CD14-positive monocyte (primary cell): ENCODE measurements around the gene C16orf82. TPM values are rescaled to one million over a fixed set of nuclear protein-coding genes. Genes with fewer than 3 reads are reported as not detected.

Experiments used
- DNase-seq, 3 donors: peaks; one replicate each; pipeline ENCODE4 v3.0.0-alpha.2; 2011 to 2022
- H2AFZ ChIP-seq: 2 replicates; pipeline ENCODE4 v1.6.0; 2012; ENCODE audit warnings: mild to moderate bottlenecking, low read depth, low read length, inconsistent platforms; ENCODE audit not compliant: insufficient read depth, poor library complexity, severe bottlenecking
- H3K27ac ChIP-seq, 2 donors: 1 replicate in 1 of 2; 2 replicates in 1 of 2; pipeline ENCODE4 v1.5.1; 2012 to 2013; ENCODE audit warnings: low read length in 2 of 2, control low read depth in 1 of 2, inconsistent platforms in 1 of 2, low read depth in 1 of 2, mild to moderate bottlenecking in 1 of 2
- H3K27me3 ChIP-seq, 2 donors: one replicate each; pipeline versions ENCODE4 v1.6.0 to v1.6.1; 2011 to 2013; ENCODE audit warnings: low read length in 2 of 2; ENCODE audit not compliant: control insufficient read depth in 2 of 2, insufficient read depth in 2 of 2
- H3K36me3 ChIP-seq, 2 donors: replicated peaks in 1 of 2; 1 replicate in 1 of 2; 2 replicates in 1 of 2; pipeline versions ENCODE4 v1.5.1 to v1.6.1; 2012 to 2013; ENCODE audit warnings: low read length in 2 of 2, control low read depth in 1 of 2, inconsistent platforms in 1 of 2, mild to moderate bottlenecking in 1 of 2; ENCODE audit not compliant: insufficient read depth in 2 of 2, control insufficient read depth in 1 of 2
- H3K4me1 ChIP-seq, 2 donors: 1 replicate in 1 of 2; 2 replicates in 1 of 2; pipeline versions ENCODE4 v1.5.1 to v1.6.1; 2012 to 2013; ENCODE audit warnings: low read length in 2 of 2, control low read depth in 1 of 2, inconsistent platforms in 1 of 2, mild to moderate bottlenecking in 1 of 2, moderate library complexity in 1 of 2; ENCODE audit not compliant: insufficient read depth in 2 of 2, control insufficient read depth in 1 of 2
- H3K4me2 ChIP-seq: replicated peaks from 2 replicates; pipeline ENCODE3; 2012; ENCODE audit warnings: low read length, moderate library complexity, mild to moderate bottlenecking; ENCODE audit not compliant: poor library complexity, severe bottlenecking; ENCODE audit errors: extremely low read depth
- H3K4me3 ChIP-seq, 3 experiments: fragments of 200-600 bp in 1 of 3; sonication (generic) in 1 of 3; replicated peaks in 1 of 3; 1 replicate in 2 of 3; 2 replicates in 1 of 3; pipeline ENCODE4 v1.5.1; 2011 to 2013; ENCODE audit warnings: low read length in 3 of 3, mild to moderate bottlenecking in 3 of 3, control low read depth in 2 of 3, low read depth in 2 of 3, inconsistent platforms in 1 of 3, moderate library complexity in 1 of 3
- H3K79me2 ChIP-seq: 2 replicates; pipeline ENCODE4 v1.6.0; 2012; ENCODE audit warnings: mild to moderate bottlenecking, control low read depth, inconsistent platforms, low read length, moderate library complexity; ENCODE audit not compliant: insufficient read depth
- H3K9ac ChIP-seq: 2 replicates; pipeline ENCODE4 v1.6.0; 2017; ENCODE audit warnings: low read length, mild to moderate bottlenecking; ENCODE audit not compliant: insufficient read depth, poor library complexity, severe bottlenecking
- H3K9me3 ChIP-seq, 2 donors: replicated peaks in 1 of 2; 1 replicate in 1 of 2; 2 replicates in 1 of 2; pipeline versions ENCODE4 v1.5.1 to v1.6.1; 2012 to 2013; ENCODE audit warnings: low read length in 2 of 2, control low read depth in 1 of 2; ENCODE audit not compliant: control insufficient read depth in 1 of 2, insufficient read depth in 1 of 2
- H4K20me1 ChIP-seq: 2 replicates; pipeline ENCODE4 v1.6.0; 2012; ENCODE audit warnings: mild to moderate bottlenecking, low read length, control low read depth, moderate library complexity; ENCODE audit not compliant: insufficient read depth
- H3K27ac Mint-ChIP-seq, 7 donors: one replicate each; pipeline ENCODE4 v1.8.0; 2020; ENCODE audit warnings: mild to moderate bottlenecking in 7 of 7, mixed read lengths in 7 of 7, moderate library complexity in 6 of 7, inconsistent platforms in 2 of 7
- H3K27me3 Mint-ChIP-seq, 3 donors: one replicate each; pipeline ENCODE4 v1.8.0; 2021 to 2022; ENCODE audit warnings: low read depth in 3 of 3, mild to moderate bottlenecking in 3 of 3, mixed read lengths in 3 of 3, moderate library complexity in 3 of 3, inconsistent platforms in 1 of 3
- H3K36me3 Mint-ChIP-seq, 2 donors: one replicate each; pipeline ENCODE4 v1.8.0; 2020; ENCODE audit warnings: mixed read lengths in 2 of 2, inconsistent platforms in 1 of 2, mild to moderate bottlenecking in 1 of 2
- H3K4me1 Mint-ChIP-seq: one replicate; pipeline ENCODE4 v1.8.0; 2020; ENCODE audit warnings: mild to moderate bottlenecking, mixed read lengths
- H3K4me3 Mint-ChIP-seq, 2 donors: one replicate each; pipeline ENCODE4 v1.8.0; 2020; ENCODE audit warnings: mild to moderate bottlenecking in 2 of 2, mixed read lengths in 2 of 2, moderate library complexity in 1 of 2
- H3K9me3 Mint-ChIP-seq, 7 donors: one replicate each; pipeline ENCODE4 v1.8.0; 2020 to 2022; ENCODE audit warnings: mixed read lengths in 7 of 7, mild to moderate bottlenecking in 6 of 7, moderate library complexity in 6 of 7, inconsistent platforms in 2 of 7
- CTCF ChIP-seq: fragments of 200-600 bp; IDR thresholded peaks from one replicate; pipeline ENCODE4 v1.8.0; 2022; ENCODE audit warnings: antibody characterized with exemption, mild to moderate bottlenecking
- WGBS: methylation state at CpG from one replicate; pipeline ENCODE4 v1.1.5; 2013; ENCODE audit warnings: missing lambda C conversion rate; ENCODE audit not compliant: insufficient coverage; 5-methylcytosine and 5-hydroxymethylcytosine counted together
- intact Hi-C, 2 donors: fragments of 100-400 bp; cut with micrococcal nuclease; formaldehyde crosslinking; loops; one replicate each; pipeline versions ENCODE4 v1.15.0 to v1.15.1; 2023
- polyA plus RNA-seq, 3 donors: library from polyadenylated mRNA; depleted of rRNA in 1 of 3; unstranded in 2 of 3; stranded (reverse) in 1 of 3; fragments of 300-500 nt in 2 of 3; fragments of >200 nt in 1 of 3; fragmentation: Illumina TruSeq in 2 of 3; gene quantifications; 1 replicate in 2 of 3; 2 replicates in 1 of 3; pipeline ENCODE4 v1.2.3, GENCODE V29; 2012 to 2021

The C16orf82 gene
- polyA plus RNA-seq, 3 donors = not detected

GRCh38 chr16:27052007-27052406 lies 14.7 kb upstream of the C16orf82 start:
- H3K36me3 ChIP-seq = no peaks in the 10 kb centered on the region
- no peaks in the 10 kb centered on the region for H3K79me2 ChIP-seq
- Mint-ChIP-seq H3K9me3 (peaks cover 0 to 3% (median 0%) of the 10 kb centered on the region in 7 donors), H3K4me3 (no peak overlapping the region), H3K4me1 (no peaks in the 10 kb centered on the region), H3K27me3 (peaks cover 0 to 2% (median 0%) of the 10 kb centered on the region in 3 donors), H3K36me3 (no peaks in the 10 kb centered on the region), H3K27ac (no peak overlapping the region)
- H3K4me1 ChIP-seq = no peaks in the 10 kb centered on the region
- H3K4me3 ChIP-seq = no peak overlapping the region
- H3K4me2 ChIP-seq = no peak overlapping the region
- H4K20me1 ChIP-seq = no peaks in the 10 kb centered on the region
- 97% methylated on average over 3 of the region's 16 CpGs for WGBS
- H3K9ac ChIP-seq = no peak overlapping the region
- DNase-seq = no peak
- intact Hi-C loops = loop anchor here in 1 of 2 donors (10.0 kb wide), 1 partner anchor 1203 kb away; no protein-coding TSS in a partner anchor
- H3K9me3 ChIP-seq = no peaks in the 10 kb centered on the region
- no peak overlapping the region for H3K27ac ChIP-seq
- TF ChIP-seq CTCF = no peak
- H2AFZ ChIP-seq = no peak overlapping the region
- H3K27me3 ChIP-seq = no peaks in the 10 kb centered on the region

GRCh38 chr16:27053996-27054395 lies 12.7 kb upstream of the C16orf82 start:
- 100% methylated on average over 1 of the region's 3 CpGs for WGBS
- H3K4me1 Mint-ChIP-seq = no peaks in the 10 kb centered on the region
- no peak for TF ChIP-seq CTCF
- no peak overlapping the region for H3K4me3 ChIP-seq
- H3K4me2 ChIP-seq = no peak overlapping the region
- no peaks in the 10 kb centered on the region for H4K20me1 ChIP-seq
- no peak overlapping the region for H2AFZ ChIP-seq
- H3K4me3 Mint-ChIP-seq = no peak overlapping the region
- H3K27me3 ChIP-seq = no peaks in the 10 kb centered on the region
- peaks cover 0 to 3% (median 0%) of the 10 kb centered on the region in 7 donors for H3K9me3 Mint-ChIP-seq
- H3K36me3 Mint-ChIP-seq = no peaks in the 10 kb centered on the region
- DNase-seq = no peak
- H3K9ac ChIP-seq = no peak overlapping the region
- H3K36me3 ChIP-seq = no peaks in the 10 kb centered on the region
- no peaks in the 10 kb centered on the region for H3K4me1 ChIP-seq
- H3K27ac Mint-ChIP-seq = no peak overlapping the region
- peaks cover 0 to 2% (median 0%) of the 10 kb centered on the region in 3 donors for H3K27me3 Mint-ChIP-seq
- H3K79me2 ChIP-seq = no peaks in the 10 kb centered on the region
- H3K27ac ChIP-seq = no peak overlapping the region
- H3K9me3 ChIP-seq = no peaks in the 10 kb centered on the region
- intact Hi-C loops = loop anchor here in 1 of 2 donors (10.0 kb wide), 1 partner anchor 1201 kb away; no protein-coding TSS in a partner anchor
